Brain microvascular endothelial cell (primary cell): ENCODE data around the gene HLA-DMB.

Experiments
- DNase-seq: peaks from one replicate; pipeline ENCODE4 v3.0.0-alpha.2; 2020
- H3K27ac ChIP-seq: fragments of 250-450 bp; sonication (Bioruptor Pico); 2 replicates; pipeline ENCODE4 v1.5.1; 2020; ENCODE audit warnings: mild to moderate bottlenecking, moderate library complexity
- H3K27me3 ChIP-seq: fragments of 250-450 bp; sonication (Bioruptor Pico); replicated peaks from 2 replicates; pipeline ENCODE4 v1.5.1; 2020; ENCODE audit warnings: mild to moderate bottlenecking
- H3K36me3 ChIP-seq: fragments of 250-450 bp; sonication (Bioruptor Pico); replicated peaks from 2 replicates; pipeline ENCODE4 v1.5.1; 2020; ENCODE audit warnings: mild to moderate bottlenecking
- H3K4me3 ChIP-seq: 2 replicates; pipeline ENCODE4 v1.5.1; 2011; ENCODE audit warnings: low read depth, mild to moderate bottlenecking, control low read depth, low read length, moderate library complexity
- CTCF ChIP-seq: IDR thresholded peaks from 2 replicates; pipeline ENCODE4 v1.5.1; 2011; ENCODE audit warnings: low read depth, mild to moderate bottlenecking, moderate library complexity, low read length, control low read depth, inconsistent platforms; ENCODE audit errors: missing control alignments
- in situ Hi-C: cut with HindIII; loops from 2 replicates; pipeline ENCODE4 v1.10.0; 2017; ENCODE audit warnings: low sequenced_read_pairs, low pct_ligation_motif_present

The HLA-DMB gene

GRCh38 chr6:32977272-32977952 is 36.6 kb upstream of the HLA-DMB start:
- TF ChIP-seq CTCF = no peak
- H3K27ac ChIP-seq = no peak overlapping the region
- no peak for DNase-seq
- peak overlapping the region; percentile 12 for H3K4me3 ChIP-seq
- peaks cover 95% of the 10 kb centered on the region for H3K36me3 ChIP-seq
- in situ Hi-C loops = no loop called here
- no peaks in the 10 kb centered on the region for H3K27me3 ChIP-seq

- DNase-seq = no peak
- Histone ChIP-seq H3K27me3 (no peaks in the 10 kb centered on the region), H3K36me3 (peaks cover 90% of the 10 kb centered on the region), H3K27ac (no peak overlapping the region), H3K4me3 (peak overlapping the region; percentile 98)
- TF ChIP-seq CTCF = no peak
- in situ Hi-C loops = no loop called here
Observed at GRCh38 chr6:32976334-32977069, 35.7 kb upstream of the HLA-DMB start.

GRCh38 chr6:32975886-32976285 is 35.1 kb upstream of the HLA-DMB start:
- no peaks in the 10 kb centered on the region for H3K27me3 ChIP-seq
- peak overlapping the region; percentile 98 for H3K4me3 ChIP-seq
- peaks cover 86% of the 10 kb centered on the region for H3K36me3 ChIP-seq
- no peak for DNase-seq
- no peak for TF ChIP-seq CTCF
- in situ Hi-C loops = no loop called here
- H3K27ac ChIP-seq = no peak overlapping the region

DNA sequence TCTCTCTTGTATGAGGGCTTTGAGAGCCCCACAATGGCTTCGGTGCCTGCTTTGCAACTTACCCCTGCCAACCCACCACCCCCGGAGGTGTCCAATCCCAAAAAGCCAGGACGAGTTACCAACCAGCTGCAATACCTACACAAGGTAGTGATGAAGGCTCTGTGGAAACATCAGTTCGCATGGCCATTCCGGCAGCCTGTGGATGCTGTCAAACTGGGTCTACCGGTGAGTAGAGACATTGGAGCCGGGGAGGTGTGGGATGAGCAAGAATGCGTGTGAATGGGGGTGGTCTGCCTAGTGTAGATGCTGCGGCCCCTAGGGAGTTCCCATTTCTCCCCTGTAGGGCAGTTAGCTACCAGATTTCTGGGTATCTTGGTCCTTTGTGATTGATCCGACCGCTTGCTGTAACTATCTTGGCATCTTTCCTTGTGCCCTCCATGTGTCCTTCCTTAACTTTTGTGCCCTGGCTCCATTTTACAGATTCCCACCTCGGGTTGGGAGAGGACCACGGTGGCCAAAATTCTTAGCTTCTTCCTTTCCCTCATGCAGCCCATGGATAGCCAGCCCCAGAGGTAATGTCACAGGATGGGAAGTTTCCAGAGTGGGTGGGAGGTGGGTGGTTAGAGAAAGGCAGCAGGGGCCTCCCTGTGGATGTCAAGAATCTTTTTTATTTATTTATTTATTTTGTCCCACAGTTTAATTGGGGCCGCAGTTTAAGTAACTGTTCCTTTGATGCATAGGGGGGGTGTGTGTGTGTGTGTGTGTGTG is 33.9 kb upstream of the HLA-DMB start:
- in situ Hi-C loops = no loop called here
- no peak overlapping the region for H3K27ac ChIP-seq
- no peak for TF ChIP-seq CTCF

DNA sequence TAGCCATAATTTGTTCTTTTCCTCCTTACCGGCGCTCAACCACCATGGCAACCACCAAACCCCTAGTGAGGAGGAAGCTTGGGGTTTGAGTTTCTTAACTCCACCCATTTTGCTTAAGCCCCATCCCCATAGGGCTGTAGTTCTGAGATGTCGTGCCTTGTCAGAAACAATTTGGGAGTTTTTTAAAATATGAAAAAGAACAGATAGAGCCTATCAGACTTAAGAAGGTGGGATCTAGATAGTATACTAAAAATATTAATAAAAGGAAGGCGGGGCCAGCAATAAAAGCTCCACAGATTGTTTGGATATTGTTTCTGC is 33.1 kb upstream of the HLA-DMB start:
- in situ Hi-C loops = no loop called here
- TF ChIP-seq CTCF = no peak
- Histone ChIP-seq H3K4me3 (peak overlapping the region; percentile 98), H3K27ac (peak overlapping the region; percentile 8), H3K36me3 (peaks cover 67% of the 10 kb centered on the region), H3K27me3 (no peaks in the 10 kb centered on the region)
- DNase-seq = peak; percentile 45

More for the DNA sequence above, 33.9 kb upstream of the HLA-DMB start:
- peak overlapping the region; percentile 98 for H3K4me3 ChIP-seq
- no peak for DNase-seq
- H3K36me3 ChIP-seq = peaks cover 75% of the 10 kb centered on the region
- no peaks in the 10 kb centered on the region for H3K27me3 ChIP-seq
